ENCODE measurements around the gene DCST1. TPM values are rescaled to one million over a fixed set of nuclear protein-coding genes. Genes with fewer than 3 reads are reported as not detected.

DCST1 gene
- total RNA-seq, 4 donors from 2014 or later, result not detected

GRCh38 chr1:155003227-155003765 lies 30.3 kb upstream of the DCST1 start:
- TF ChIP-seq, protein P1, sequence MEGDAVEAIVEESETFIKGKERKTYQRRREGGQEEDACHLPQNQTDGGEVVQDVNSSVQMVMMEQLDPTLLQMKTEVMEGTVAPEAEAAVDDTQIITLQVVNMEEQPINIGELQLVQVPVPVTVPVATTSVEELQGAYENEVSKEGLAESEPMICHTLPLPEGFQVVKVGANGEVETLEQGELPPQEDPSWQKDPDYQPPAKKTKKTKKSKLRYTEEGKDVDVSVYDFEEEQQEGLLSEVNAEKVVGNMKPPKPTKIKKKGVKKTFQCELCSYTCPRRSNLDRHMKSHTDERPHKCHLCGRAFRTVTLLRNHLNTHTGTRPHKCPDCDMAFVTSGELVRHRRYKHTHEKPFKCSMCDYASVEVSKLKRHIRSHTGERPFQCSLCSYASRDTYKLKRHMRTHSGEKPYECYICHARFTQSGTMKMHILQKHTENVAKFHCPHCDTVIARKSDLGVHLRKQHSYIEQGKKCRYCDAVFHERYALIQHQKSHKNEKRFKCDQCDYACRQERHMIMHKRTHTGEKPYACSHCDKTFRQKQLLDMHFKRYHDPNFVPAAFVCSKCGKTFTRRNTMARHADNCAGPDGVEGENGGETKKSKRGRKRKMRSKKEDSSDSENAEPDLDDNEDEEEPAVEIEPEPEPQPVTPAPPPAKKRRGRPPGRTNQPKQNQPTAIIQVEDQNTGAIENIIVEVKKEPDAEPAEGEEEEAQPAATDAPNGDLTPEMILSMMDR (IDR thresholded peaks at IDR 0.05; ENCODE audit: low read depth), result no peak

DNA sequence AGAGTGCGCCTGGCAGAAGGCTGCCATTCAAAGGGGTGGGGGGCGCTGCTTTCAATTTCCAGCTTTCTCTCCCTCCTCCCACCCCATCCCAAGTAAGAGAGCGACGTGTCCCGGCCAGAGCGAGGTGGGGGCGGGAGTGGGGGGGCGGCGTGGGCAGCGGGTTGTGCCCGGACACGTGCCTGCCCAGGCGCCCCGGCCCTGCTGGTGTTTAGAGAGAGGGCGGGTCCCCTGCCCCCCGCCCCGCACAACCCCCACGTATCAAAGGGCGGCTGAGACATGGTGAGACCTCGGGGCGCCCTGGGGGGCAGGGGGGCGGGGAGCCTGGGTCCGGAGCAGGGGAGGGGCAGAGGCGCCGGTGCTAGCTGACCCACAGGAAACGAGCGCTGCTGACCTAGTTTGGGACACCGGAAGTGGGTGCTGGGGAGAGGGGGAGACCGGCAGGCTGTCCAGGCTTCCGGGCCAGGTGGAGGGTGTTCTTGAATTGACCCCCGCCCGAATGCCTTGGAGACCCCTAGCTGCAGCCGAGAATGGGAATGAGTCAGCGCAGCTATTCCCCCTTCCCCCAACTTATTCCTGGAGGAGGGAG lies 29.8 kb upstream of the DCST1 start:
- TF ChIP-seq, protein P1 (IDR thresholded peaks at IDR 0.05; ENCODE audit: low read depth), result no peak

DNA sequence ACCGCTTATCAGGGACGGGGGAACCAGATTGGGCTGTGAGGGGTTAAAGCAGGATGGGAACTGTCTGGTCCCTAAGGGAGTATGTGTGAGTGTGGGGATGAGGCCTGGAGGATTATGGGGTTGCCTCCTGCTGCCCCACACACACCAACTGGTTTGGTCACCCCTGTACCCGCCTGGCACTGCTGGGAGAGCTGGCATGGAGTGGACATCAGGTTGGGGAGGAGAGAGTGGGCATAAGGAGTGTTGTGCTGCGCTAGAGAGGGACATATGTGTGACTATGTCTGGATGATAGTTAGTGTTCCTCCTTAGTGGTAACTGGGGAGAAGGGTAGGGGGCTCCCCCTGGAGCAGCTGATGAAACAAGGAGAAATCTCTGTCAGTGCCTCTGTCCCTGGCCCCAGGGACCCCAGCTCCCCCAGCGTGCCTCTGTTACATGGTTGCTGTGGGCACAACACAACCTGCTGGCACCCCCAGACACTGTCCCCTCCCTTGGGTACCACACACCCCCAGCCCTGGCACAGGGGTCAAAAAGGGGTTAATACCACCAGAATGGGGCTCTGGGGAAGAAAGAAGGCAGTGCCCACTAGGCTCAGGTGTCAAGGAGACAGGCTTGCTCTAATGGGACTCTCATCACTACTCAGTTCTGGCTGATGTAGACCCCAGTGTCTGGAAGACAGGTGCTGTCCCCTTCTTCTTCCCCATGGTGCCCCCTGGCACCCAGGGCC lies 29.1 kb upstream of the DCST1 start:
- TF ChIP-seq, protein P1 (IDR thresholded peaks at IDR 0.05; ENCODE audit: low read depth), result no peak

DNA sequence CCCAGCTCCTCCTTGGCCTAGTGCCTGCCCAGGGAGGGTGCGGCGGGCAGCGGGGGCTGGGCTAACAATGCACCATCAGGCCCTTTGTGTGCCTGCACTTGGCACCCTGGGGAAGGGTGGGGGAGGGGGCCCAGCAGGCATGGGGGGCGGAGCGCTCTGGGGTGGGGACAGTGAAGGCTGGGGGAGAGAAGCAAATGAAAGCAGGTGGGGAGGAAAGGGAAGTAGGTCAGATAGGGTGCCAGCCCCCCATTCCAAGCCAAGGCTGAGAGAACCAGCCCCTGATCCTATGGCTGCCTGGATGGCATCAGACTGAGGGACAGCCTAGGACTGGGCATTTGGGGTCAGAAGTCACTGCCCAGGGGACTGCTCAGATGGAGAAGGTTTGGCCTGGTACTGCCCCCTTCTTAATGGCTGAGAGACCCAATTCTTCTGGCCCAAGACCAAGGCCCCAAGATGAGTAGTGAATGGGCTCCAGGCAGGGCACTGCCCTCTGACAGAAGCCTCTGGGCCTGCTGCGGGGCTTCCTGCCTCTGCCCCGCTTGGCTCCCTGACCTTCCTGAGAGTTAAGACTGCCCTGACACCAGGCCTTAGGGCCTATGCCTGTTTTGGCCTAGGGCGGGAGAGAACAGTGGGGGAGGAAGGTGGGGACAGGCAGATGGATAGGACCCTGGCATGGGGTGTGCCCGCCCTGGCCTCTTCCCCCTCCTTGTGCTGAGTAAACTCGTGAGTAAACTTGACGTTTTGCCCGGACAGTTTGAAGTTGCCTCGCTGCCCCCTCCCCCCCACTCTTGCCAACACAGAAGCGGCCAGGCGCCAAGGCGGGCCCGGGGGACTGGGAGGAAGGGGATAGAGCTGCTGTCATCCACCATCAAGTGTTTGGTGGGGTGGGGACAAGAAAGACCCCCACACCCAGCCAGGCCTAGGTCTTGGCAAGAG lies 28.3 kb upstream of the DCST1 start:
- TF ChIP-seq, protein P1 (IDR thresholded peaks at IDR 0.05; ENCODE audit: low read depth), result no peak

GRCh38 chr1:155006601-155007101 lies 27.0 kb upstream of the DCST1 start:
- TF ChIP-seq, protein P1 (IDR thresholded peaks at IDR 0.05; ENCODE audit: low read depth), result no peak

DNA sequence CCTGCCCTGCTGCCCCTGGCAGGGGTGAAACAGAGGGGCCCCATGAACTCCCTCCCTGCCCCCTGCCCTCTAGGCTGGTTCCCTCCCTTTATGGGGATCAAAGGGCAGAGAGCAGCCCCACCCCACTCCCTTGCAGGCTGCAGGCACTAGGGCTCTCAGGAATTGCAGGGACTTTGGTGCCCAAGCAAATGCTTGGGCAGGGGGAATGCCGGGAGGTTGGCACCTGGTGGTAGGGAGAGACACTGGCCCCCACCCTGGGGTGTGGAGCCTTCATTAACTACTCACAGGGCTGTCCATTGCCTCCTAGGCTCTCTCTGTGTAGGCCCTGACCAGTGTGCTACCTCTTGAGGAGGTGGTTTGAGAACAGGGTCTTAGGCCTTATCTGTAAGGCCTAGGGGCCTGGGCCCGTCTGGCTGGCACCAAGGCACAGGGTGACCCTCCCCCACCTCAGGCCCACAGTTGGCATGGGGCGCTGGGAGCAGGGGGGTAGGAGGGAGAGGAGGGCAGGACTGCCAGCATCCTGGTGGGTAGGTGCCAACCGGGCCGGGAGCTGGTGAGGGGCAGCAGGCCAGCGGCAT lies 26.3 kb upstream of the DCST1 start:
- TF ChIP-seq, protein P1 (IDR thresholded peaks at IDR 0.05; ENCODE audit: low read depth), result no peak

All from subcutaneous adipose tissue (tissue), 4 donors.